ENCODE results near the gene DHDH. TPM values are rescaled to one million over a fixed set of nuclear protein-coding genes. Genes with fewer than 3 reads are reported as not detected.
A peak's percentile ranks its signal among the peaks of the same experiment; 100 is the strongest.

DHDH gene
- total and polyA plus RNA-seq, 2 of the 13 experiments (the other 11 are each of a cell fraction or from before 2014, with no cell fraction given), result 0.13 to 0.91 TPM

- TF ChIP-seq HNRNPLL (IDR thresholded peaks at IDR 0.05; ENCODE audit: low read depth, low read length, poor library complexity, severe bottlenecking) (no peak), ZNF747 (CRISPR knock-in tag; IDR thresholded peaks at IDR 0.05; ENCODE audit: borderline replicate concordance) (no peak), HOXA3 (CRISPR knock-in tag; IDR thresholded peaks at IDR 0.05) (no peak), HMG20A (CRISPR knock-in tag; IDR thresholded peaks at IDR 0.05; ENCODE audit: borderline replicate concordance) (no peak), ZBTB38 (CRISPR knock-in tag; IDR thresholded peaks at IDR 0.05) (0 out of 2 replicates have a peak, but pooled peaks have one; percentile 26), CTCF (CRISPR knock-in tag; IDR thresholded peaks at IDR 0.05) (no peak), ETV5 (CRISPR knock-in tag; IDR thresholded peaks at IDR 0.05; ENCODE audit: borderline replicate concordance) (peak; percentile 19; the same call in 1 of the 2 replicates), TAF1 (CRISPR knock-in tag; IDR thresholded peaks at IDR 0.05) (0 out of 2 replicates have a peak, but pooled peaks have one; percentile 20)
- intact Hi-C loops (cut with micrococcal nuclease; ENCODE audit: unreplicated experiment) (no loop called here), in situ Hi-C loops (cut with HindIII; ENCODE audit: extremely low pct_ligation_motif_present, low pct_unique_long_range_greater_than_20kb) (no loop called here)
- H4K20me1 ChIP-seq (ENCODE audit: insufficient read depth, low read length), result no peaks in the 10 kb centered on the region
- H2AFZ ChIP-seq (ENCODE audit: low read length), result peak overlapping the region; percentile 77
- H3K36me3 ChIP-seq (replicated peaks in 1 of 2; ENCODE audit: control insufficient read depth in 1 of 2, insufficient read depth in 2 of 2, low read length in 2 of 2), result no peaks in the 10 kb centered on the region
- BruUV-seq (replicated peaks), result no TSS peak
- 70% methylated on average over 3 of the region's 3 CpGs for WGBS (ENCODE audit: low lambda C conversion rate)
- ChIA-PET CTCF (ENCODE audit: low intra/inter-chr PET ratio, low total read pairs) (no interaction called here), POLR2A (interaction anchor here (1.3 to 7.8 kb wide), 3 partner anchors 16 to 50 kb away, joined by 3 to 153 read pairs (median 4); partner anchors contain the start of genes DHDH, FTL and NUCB1)
- no peak overlapping the region; the same call in 1 of the 2 replicates for H3K4me2 ChIP-seq (ENCODE audit: low read depth, low read length)
- H3K9me3 ChIP-seq (ENCODE audit: low read length), result no peaks in the 10 kb centered on the region
- H3K27ac ChIP-seq (ENCODE audit: extremely low read length, insufficient read depth, low read length), result no peak overlapping the region
- peaks cover 4% of the 10 kb centered on the region for H3K79me2 ChIP-seq (ENCODE audit: insufficient read depth, low read length)
- FAIRE-seq, result peak; percentile 8
- peaks cover 90% of the 10 kb centered on the region for H3K4me1 ChIP-seq (ENCODE audit: insufficient read depth, low read length)
- no peak overlapping the region for H3K4me3 ChIP-seq (replicated peaks in 1 of 3; ENCODE audit: insufficient read depth in 1 of 3, low read depth in 2 of 3, low read length in 3 of 3)
- no peak for DNase-seq (ENCODE audit: low spot score)
- no peaks in the 10 kb centered on the region for H3K27me3 ChIP-seq (ENCODE audit: control insufficient read depth in 1 of 2, insufficient read depth in 2 of 2, low read length in 2 of 2)
- no peak for ATAC-seq
- H3K9ac ChIP-seq (ENCODE audit: insufficient read depth, low read depth, low read length), result no peak overlapping the region
These were observed 16.7 kb downstream of the DHDH start for GRCh38 chr19:48950159-48950558.
